Stimulated activated CD4-positive, alpha-beta T cell treated with anti-CD3 and anti-CD28 coated beads, Interleukin-1b, Interleukin-23, amount 100 ng/mL, for 1 hour (primary cell): Measurements from ENCODE around the gene NTM.

Experiments used
- DNase-seq, 2 donors: peaks; one replicate each; pipeline ENCODE4 v3.0.0-alpha.2; 2020; ENCODE audit warnings: low read depth in 2 of 2

NTM gene

GRCh38 chr11:131734871-131735270, 364.5 kb downstream of the NTM start:
- DNase-seq = no peak

- DNase-seq = no peak
Measured at GRCh38 chr11:131737357-131737756, 366.9 kb downstream of the NTM start.

GRCh38 chr11:131739243-131739882, 368.9 kb downstream of the NTM start:
- DNase-seq = no peak

- DNase-seq = no peak
Measured at GRCh38 chr11:131744847-131745246, 374.4 kb downstream of the NTM start.

- no peak for DNase-seq
Measured at GRCh38 chr11:131745405-131745804, 375.0 kb downstream of the NTM start.

- DNase-seq = no peak
Measured at GRCh38 chr11:131746201-131746600, 375.8 kb downstream of the NTM start.

- DNase-seq = no peak
Measured at GRCh38 chr11:131748151-131749050, 378.0 kb downstream of the NTM start.

- DNase-seq = no peak
Measured at GRCh38 chr11:131749101-131749500, 378.7 kb downstream of the NTM start.

GRCh38 chr11:131750152-131750551, 379.7 kb downstream of the NTM start:
- no peak for DNase-seq

- DNase-seq = no peak
Measured at GRCh38 chr11:131750692-131751091, 380.3 kb downstream of the NTM start.

GRCh38 chr11:131754671-131755070, 384.3 kb downstream of the NTM start:
- no peak for DNase-seq

- DNase-seq = no peak
Measured at GRCh38 chr11:131756479-131757110, 386.2 kb downstream of the NTM start.

GRCh38 chr11:131758726-131759125, 388.3 kb downstream of the NTM start:
- DNase-seq = no peak

GRCh38 chr11:131759140-131759539, 388.7 kb downstream of the NTM start:
- DNase-seq = no peak

- no peak for DNase-seq
Measured at GRCh38 chr11:131760091-131761061, 390.0 kb downstream of the NTM start.

- no peak for DNase-seq
Measured at GRCh38 chr11:131762346-131763110, 392.1 kb downstream of the NTM start.

GRCh38 chr11:131763193-131763890, 392.9 kb downstream of the NTM start:
- DNase-seq = no peak

- no peak for DNase-seq
Measured at GRCh38 chr11:131764126-131764525, 393.7 kb downstream of the NTM start.

- DNase-seq = no peak
Measured at GRCh38 chr11:131764649-131765048, 394.2 kb downstream of the NTM start.

GRCh38 chr11:131766637-131767036, 396.2 kb downstream of the NTM start:
- DNase-seq = no peak
